ENCODE data around the gene RINT1.

The RINT1 gene

DNA sequence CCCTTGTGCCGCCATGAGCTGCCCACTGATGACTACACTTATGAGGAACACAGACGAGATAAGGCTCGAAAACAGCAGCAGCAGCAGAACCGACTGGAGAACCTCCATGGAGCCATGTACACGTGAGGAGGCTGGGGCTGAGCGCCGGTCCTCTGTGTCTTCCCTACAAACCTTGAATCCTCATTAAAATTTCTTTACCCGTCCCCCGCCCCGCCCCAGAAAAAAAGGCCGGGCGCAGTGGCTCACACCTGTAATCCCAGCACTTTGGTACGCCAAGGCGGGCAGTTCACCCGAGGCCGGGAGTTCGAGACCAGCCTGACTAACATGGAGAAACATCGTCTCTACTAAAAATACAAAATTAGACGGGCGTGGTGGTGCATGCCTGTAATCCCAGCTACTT is 1.5 kb upstream of the RINT1 start:
- in situ Hi-C loops (cut with HindIII; ENCODE audit: low sequenced_read_pairs) = no loop called here

DNA sequence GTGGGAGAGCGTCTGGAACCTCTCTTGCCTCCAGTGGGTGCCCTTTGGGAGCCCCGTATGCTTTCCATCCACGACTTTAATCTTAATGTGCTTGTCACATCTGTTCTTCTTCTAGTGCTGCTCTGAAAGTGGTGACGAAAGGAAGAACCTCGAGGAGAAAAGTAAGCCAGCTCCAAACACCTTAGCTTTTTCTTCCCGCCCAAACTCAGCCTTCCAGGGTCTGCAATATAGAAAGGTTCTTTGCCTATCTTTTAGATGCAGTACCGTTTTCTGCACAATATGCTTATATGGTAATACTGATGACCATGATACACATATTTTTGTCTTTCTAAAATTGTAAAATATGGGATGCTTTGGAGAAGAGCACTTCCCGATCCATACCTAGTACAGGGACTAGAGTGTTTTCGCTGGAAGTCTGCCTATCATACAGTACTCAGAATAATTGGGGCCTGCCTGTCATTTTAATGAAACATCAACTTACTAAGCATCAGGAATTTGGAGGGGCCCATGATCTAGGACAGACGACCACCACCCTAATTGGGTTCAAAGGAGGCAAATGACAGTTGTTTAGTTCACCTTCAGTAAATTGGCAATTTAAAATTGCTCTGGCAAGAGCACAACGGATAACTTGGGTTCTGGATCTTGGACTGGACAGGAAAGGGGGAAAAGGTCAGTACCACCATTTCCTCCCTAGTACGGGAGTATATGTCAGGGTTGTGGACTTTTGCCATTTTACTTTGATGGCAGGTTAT is 884 bp downstream of the RINT1 start:
- in situ Hi-C loops (cut with HindIII; ENCODE audit: low sequenced_read_pairs) = no loop called here

- in situ Hi-C loops (cut with HindIII; ENCODE audit: low sequenced_read_pairs) = no loop called here
These were observed 6.3 kb downstream of the RINT1 start for GRCh38 chr7:105538339-105538738.

GRCh38 chr7:105559926-105560325 is 27.9 kb downstream of the RINT1 start:
- in situ Hi-C loops (cut with HindIII; ENCODE audit: low sequenced_read_pairs) = no loop called here

- in situ Hi-C loops (cut with HindIII; ENCODE audit: low sequenced_read_pairs) = no loop called here
These were observed 33.2 kb downstream of the RINT1 start for GRCh38 chr7:105565190-105565589.

DNA sequence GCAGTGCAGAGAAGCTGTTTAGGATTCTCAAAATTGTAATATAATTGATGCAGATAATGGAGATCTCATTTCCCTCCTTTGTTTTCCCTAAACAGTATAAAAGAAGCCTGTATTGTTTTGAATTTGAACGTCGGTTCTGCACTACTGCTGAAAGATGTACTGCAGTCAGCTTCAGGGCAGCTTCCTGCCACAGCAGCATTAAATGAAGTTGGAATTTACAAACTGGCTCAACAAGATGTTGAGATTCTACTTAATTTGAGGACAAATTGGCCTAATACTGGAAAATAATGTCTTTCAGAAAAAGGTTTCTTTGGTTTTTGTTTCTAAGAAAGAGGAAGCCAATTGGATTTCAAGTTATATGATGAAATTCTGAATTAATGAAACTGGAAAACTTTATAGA is 35.0 kb downstream of the RINT1 start:
- in situ Hi-C loops (cut with HindIII; ENCODE audit: low sequenced_read_pairs) = no loop called here

DNA sequence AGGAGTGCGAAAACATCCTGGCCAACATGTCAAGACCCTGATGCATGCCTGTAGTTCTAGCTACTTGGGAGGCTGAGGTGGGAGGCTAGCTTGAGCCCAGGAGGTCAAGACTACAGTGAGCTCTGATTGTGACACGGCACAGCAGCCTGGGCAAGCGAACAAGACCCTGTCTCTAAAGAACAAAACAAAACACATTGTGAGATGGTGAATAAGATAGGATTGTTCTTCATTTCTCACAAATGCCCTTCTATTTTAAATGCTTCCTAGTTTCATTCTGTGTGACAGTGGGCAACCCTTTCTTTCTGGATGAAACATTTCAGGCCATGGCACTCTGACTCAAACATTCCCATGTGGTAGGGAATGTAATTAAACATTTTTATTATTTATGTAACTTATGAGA is 35.8 kb downstream of the RINT1 start:
- in situ Hi-C loops (cut with HindIII; ENCODE audit: low sequenced_read_pairs) = no loop called here

GRCh38 chr7:105571891-105572290 is 39.9 kb downstream of the RINT1 start:
- in situ Hi-C loops (cut with HindIII; ENCODE audit: low sequenced_read_pairs) = no loop called here

- in situ Hi-C loops (cut with HindIII; ENCODE audit: low sequenced_read_pairs) = no loop called here
These were observed 45.2 kb downstream of the RINT1 start for GRCh38 chr7:105577251-105577650.

GRCh38 chr7:105578496-105578895 is 46.5 kb downstream of the RINT1 start:
- in situ Hi-C loops (cut with HindIII; ENCODE audit: low sequenced_read_pairs) = no loop called here

- in situ Hi-C loops (cut with HindIII; ENCODE audit: low sequenced_read_pairs) = no loop called here
These were observed 48.2 kb downstream of the RINT1 start for GRCh38 chr7:105580022-105580740.

DNA sequence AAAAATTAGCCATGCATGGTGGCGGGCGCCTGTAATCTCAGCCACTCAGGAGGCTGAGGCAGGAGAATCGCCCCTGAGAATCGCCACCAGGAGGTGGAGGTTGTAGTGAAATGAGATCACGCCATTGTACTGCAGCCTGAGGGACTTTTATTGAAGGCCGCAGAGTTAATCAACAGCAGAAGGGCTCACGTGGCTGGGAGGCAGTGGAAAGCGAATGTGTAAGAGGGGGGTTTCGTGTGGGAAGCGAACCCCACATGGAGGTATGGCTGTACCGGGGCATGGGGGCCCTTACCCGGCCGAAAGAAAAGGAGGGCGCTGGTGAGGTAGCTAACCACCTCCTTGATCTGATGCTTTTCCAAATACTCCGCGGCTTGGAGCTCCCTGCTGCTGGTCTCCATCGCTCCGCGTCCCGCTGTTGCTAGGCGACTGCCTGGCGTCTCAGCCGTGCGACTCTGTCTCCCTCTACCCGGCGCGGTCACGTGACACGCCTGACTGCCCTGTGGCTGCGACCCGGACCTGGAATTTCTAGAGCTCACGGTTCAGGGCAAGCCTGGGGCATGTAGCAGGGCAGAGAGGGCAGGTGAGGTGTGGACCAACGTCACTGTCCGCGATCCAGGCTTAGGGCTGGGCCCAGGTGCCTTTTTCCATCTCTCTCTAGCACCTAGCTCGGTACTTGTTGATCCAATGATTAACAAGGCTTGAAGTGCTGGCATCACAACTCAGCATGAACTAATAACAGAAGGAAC is 49.2 kb downstream of the RINT1 start, which contains the start of gene EFCAB10:
EFCAB10 (minus strand) TSS at position 428 of the 746 bp plus-strand sequence; CDS start at position 398, 30 bp downstream.
- in situ Hi-C loops (cut with HindIII; ENCODE audit: low sequenced_read_pairs) = no loop called here

DNA sequence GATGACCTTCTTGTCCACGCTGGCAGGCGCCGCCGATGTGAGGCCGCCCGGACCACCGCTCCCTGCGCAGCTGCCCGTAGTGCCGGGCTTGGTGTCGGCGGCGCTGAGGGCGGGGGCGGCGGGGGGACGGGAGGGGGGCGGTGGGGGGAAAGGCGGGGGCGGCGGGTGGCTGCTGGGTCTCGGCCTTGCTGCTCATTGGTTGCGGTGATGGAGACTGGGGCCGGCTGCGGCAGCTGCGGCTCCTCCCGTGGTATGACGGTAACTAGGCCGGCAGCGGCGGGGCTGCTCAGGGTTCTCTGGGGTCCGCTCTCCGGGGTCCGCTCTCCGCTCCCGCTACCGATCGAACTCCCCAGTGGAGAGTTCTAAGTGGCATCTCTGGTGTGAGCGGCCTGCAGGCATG is 51.1 kb downstream of the RINT1 start:
- in situ Hi-C loops (cut with HindIII; ENCODE audit: low sequenced_read_pairs) = no loop called here

DNA sequence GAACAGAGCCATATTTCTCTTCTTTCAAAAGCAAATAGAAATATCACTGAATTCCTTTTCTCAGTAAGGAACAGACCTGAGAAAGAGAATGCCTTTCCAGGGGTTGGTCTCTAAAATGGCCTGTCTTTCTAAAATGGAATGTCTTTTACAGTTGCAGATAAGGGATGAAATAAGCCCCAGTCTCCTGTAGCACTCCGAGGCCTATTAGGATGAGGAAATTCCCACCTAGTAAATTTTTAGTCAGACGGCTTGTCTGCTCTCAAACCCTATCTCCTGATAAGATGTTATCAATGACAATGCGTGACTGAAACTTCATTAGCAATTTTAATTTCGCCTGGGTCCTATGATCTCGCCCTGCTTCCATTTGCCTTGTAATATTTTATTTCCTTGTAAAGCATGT is 52.2 kb downstream of the RINT1 start:
- in situ Hi-C loops (cut with HindIII; ENCODE audit: low sequenced_read_pairs) = no loop called here

GRCh38 chr7:105585850-105586500 is 54.0 kb downstream of the RINT1 start:
- in situ Hi-C loops (cut with HindIII; ENCODE audit: low sequenced_read_pairs) = no loop called here

GRCh38 chr7:105587909-105588635 is 56.1 kb downstream of the RINT1 start:
- in situ Hi-C loops (cut with HindIII; ENCODE audit: low sequenced_read_pairs) = no loop called here

DNA sequence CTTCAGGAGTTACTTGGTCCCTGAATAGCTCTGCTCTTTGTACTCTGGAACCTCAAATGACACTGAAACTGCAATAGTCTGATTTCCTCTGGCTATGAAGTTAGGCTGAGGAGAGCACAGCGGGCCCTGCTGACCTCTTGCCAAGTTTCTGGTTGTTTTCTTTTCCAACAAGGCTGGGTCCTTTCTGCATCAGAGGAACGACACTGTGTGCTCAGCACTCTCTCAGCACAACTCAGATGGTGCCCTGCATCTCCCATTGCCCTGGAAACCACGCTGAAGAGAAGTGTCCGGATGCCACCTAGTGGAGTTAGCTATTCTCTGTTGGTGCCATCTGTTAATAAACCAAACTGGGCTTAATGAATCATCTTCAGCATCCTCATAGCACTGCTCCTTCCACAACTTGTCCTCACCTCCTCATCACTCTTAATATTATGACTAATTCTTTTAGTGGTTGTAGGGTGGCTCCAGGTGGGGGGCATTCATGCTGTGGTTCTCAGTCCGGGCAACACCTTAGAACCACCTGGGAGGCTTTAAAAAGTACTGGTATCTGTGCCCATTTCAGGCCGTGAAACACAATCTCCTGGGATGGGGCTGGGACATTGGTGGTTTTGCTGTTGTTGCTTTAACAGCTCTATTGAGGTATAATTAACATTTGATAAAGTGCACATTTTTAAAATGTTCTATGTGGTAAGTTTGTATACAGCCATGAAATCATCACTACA is 57.5 kb downstream of the RINT1 start:
- in situ Hi-C loops (cut with HindIII; ENCODE audit: low sequenced_read_pairs) = no loop called here

DNA sequence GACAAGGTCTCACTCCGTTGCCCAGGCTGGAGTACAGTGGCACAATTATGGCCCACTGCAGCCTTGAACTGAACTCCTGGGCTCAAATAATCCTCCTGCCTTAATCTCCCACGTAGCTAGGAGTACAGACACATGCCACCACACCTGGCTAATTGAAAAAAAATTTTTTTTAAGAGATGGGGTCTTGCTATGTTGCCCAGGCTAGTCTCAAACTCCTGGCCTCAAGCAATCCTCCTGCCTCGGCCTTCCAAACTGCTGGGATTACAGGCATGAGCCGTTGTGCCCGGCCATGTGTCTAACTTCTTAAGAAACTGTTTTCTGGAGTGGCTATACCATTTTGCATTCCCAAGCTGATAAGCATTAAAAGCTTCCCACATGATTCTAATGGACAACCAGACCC is 58.8 kb downstream of the RINT1 start:
- in situ Hi-C loops (cut with HindIII; ENCODE audit: low sequenced_read_pairs) = no loop called here

DNA sequence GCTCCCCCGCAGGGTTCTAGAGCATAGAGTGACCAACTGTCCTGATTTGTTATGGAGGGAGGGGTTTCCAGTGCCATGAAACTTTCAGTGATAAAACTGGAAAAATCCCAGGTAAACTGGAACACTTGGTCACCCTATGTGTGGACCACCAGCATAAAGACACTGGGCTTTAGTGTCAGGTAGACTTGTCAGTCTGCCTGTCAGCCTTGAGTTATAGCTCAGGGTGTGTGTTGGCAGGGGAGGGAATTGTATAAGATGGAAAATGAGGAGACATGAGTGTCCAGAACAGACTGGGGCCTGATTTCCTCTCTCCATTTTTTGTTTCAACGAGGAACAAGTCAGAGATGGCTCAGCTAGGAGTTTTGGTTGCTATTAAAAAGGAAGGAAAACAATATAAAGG is 59.5 kb downstream of the RINT1 start:
- in situ Hi-C loops (cut with HindIII; ENCODE audit: low sequenced_read_pairs) = no loop called here

GRCh38 chr7:105594034-105594433 is 62.0 kb downstream of the RINT1 start:
- in situ Hi-C loops (cut with HindIII; ENCODE audit: low sequenced_read_pairs) = no loop called here

Data from DLD1 (cell line).